Dedifferentiated amniotic fluid mesenchymal stem cell (primary cell): ENCODE data around the gene CEL.
"Not testable (repeated sequence)": the region's sequence is repeated elsewhere in the genome, so short reads cannot be mapped to it uniquely, and the experiment has no call there.

ENCODE experiments used
- DNase-seq: peaks from one replicate; pipeline ENCODE4 v3.0.0-alpha.2; 2016; ENCODE audit errors: extremely low spot score

Gene CEL

DNA sequence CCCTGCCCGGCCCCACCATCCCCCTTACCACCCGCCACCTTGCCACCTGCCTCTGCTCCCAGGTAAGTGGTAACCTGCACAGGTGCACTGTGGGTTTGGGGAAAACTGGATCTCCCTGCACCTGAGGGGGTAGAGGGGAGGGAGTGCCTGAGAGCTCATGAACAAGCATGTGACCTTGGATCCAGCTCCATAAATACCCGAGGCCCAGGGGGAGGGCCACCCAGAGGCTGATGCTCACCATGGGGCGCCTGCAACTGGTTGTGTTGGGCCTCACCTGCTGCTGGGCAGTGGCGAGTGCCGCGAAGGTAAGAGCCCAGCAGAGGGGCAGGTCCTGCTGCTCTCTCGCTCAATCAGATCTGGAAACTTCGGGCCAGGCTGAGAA, at the start of gene CEL:
Gene CEL, plus strand, starts transcription at position 218 of the 382 bp plus-strand sequence. Its CDS starts 22 bp downstream, at position 240.
- not testable (repeated sequence) for DNase-seq

DNA sequence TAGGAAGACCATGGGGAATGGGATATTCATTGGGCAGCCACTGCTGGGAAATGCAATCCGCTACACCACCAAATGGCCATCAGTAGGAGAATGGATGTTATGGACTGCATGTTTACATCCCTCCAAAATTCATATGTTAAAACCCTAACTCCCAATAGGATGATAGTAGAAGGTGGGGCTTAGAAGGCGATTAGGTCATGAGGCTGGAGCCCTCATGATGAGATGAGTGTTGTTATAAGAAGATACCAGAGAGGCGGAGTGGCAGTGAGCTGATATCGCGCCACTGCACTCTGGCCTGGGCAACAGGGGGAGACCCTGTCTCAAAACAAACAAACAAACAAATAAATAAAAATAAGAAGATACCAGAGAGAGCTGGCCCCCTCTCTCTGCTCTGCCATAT, 47.1 kb upstream of the CEL start:
- DNase-seq: no peak

DNA sequence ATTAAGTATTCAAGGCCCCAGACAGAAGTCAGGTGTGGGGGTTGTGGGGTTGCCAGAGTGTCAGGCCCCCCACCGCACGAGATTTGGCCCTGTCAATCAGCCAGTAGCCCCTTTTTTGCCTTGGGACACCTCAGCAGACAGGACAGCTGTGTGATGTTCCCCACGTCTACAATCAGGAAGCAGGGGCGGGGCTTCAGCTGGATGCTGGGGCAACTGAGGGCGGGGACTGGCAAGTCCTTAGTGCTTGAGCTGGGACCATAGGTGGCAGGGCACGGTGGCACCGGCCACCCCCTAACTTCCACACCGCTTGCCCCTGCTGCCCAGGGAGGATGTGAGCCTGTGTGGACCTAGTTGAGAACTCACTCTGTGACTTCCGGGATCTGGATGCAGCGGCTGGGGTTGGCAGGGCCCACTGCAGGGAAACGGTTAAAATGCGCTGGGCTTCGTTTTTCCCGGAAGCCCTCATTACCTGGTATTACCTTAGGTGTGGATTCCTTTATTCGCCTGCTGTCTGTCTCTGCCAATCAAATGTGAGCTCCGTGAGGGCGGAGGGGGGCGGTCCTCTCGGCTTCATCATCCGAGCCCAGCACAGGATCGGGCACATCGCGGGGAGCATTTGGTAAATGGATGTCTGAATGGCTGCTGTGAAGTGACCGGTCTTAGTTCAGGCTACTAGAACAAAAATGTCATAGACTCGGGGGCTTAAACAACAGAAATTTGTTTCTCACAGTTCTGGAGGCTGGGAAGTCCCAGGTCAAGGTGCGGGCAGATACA, 38.5 kb upstream of the CEL start:
- no peak for DNase-seq

DNA sequence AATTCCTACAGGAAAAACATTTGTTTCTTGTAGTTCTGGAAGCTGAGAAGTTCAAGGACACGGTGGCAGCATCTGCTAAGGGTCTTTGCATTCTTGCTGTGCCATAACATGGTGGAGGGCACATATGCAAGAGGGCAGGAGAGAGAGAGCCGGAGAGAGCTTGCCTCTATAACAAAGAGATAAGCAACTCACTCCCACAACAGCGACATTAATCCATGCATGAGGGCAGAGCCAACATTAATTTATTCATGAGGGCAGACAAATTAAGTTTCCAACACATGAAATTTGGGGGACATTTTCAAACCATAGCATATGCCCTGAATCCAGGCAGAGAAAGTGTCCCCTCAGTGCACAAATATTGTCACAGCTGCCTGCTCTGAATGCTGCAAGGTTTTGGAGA, 35.4 kb upstream of the CEL start:
- DNase-seq: no peak

DNA sequence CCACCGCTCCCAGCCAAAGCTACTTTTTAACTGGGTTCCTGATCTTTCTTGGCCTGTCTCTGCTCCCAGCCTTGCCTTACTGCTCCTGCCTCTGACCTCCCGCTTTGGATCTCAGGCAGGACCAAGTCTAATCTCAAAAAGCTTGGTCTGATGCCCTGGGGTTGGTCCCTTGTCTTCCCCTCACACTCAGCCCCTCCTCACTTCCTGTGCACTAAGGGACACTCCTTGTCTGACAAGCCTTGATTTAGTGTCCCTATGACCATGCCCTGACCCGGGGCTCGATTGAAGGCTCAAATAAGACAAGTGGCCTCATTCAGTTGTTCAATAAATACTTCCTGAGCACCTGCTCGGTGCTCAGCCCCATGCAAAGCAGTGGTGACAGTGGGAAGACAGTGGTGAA, 34.6 kb upstream of the CEL start:
- no peak for DNase-seq

DNA sequence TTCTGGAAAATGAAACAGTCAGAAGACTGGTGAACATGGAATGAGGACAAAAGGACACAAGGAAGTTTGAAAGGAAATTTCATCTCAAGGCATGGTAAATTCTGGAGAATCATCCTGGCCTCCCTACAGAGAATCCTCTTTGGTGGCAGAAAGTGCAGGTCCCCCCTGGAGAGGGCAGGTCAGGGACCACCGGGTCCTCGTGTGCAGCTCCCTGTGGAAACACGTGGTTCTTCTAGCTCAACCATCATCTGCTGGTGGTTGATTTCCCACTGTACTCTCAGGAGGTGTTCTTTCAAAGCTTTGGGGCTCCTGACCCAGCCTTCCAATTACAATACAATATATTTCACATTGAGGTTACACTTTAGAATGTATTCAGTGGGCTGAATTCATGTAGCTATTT, 33.6 kb upstream of the CEL start:
- DNase-seq: no peak

DNA sequence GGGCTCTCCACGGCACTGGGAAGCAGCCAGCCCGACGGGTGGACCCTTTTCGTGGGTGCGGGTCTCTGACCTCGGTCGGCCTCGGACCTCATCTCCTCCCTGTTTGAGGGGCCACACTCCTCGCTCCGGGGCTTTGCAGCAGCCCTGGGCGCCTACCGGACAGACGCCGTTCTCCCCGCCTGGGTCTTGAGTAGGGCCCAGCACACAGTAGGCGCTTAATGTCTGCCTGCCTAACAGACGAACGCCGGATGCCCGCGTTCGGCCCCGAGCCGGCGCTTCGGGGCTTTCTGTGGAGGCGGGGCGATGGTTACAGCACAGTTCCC, 31.8 kb upstream of the CEL start:
- DNase-seq: no peak

DNA sequence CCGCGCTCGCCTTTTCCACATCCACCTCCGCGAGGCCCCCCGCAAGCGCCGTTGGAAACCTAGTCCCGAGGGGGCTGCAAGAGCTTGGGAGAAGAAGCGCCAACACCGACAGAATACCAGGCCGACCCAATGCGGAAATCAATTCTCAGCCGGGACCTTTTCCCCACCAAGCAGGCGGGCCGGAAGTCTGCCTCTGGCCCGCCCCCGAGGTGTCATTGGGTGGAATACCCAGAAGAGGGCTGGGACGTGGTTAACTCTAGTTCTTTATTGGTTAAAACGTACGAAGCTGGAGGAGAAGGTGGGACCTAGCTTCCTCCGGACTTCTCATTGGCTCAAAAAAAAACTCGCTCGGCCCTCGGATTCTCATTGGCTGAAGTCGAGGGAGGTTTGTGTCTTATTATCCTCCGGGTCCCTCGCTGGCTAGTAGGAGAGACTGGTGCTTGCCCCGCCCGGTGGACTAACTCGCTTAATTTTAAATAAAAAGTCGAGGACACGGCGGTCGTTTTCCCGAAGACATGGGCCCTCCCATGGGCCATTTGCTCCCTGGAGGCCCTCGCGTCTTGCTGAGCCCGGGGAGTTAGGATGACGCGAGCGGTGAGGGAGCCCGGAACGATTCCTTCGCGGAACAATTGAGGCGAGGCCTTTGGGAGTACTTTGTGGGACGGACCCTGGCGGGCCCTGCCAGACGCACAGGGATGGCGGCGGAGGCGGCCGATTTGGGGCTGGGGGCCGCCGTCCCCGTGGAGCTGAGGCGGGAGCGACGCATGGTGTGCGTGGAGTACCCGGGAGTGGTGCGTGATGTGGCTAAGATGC, 31.3 kb upstream of the CEL start, which contains the start of gene GTF3C5:
Gene GTF3C5, plus strand, starts transcription at position 681 of the 813 bp plus-strand sequence. Its CDS starts 15 bp downstream, at position 696.
- DNase-seq: peak; percentile 100

DNA sequence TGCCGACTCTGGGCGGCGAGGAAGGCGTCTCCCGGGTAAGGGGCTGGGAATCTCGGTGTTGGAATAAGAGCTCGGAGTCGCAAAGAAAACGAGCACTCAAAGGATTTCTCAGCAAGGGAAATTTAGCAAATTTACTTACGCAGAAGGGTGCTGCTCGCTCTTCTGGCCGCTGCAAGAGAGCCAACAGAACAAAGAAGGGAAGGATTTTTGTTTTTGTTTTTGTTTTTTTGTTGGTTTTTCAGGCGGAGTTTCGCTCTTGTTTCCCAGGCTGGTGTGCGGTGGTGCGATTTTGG, 30.7 kb upstream of the CEL start:
- DNase-seq: no peak

DNA sequence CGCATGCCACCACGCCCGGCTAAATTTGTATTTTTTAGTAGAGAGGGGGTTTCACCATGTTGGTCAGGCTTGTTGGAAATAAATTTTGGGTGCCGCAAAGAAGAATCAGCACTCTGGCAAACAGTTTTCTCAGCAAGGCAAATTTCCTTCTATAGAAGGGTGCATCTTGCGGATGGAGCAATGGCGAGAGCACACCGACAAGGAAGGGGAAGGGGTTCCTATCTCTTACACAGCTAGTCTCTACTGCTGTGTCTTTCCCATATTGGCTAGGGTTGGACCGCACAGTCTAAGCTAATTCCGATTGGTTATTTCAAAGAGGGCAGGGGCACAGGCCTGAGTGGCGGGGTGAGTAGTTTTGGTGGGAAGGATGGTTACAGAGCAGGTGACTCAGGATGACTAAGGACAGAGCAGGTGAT, 30.3 kb upstream of the CEL start:
- no peak for DNase-seq

DNA sequence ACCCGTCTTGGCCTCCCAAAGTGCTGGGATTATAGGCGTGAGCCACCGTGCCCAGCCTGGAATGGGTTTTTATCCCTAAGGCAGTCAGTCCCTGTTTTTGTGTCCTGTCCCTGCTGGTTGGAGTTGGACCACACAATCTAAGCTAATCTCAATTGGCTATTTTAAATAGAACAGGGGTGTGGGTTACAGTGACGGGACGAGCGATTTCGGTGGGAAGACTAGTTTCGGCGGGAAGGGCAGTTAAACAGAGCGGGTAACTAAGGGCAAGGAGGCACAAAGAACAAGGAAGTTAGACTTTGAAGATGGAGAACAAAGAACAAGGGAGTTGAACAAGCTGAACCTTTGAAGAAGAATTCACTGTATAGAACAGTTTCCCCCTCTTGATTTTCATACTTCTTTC, 29.6 kb upstream of the CEL start:
- no peak for DNase-seq

DNA sequence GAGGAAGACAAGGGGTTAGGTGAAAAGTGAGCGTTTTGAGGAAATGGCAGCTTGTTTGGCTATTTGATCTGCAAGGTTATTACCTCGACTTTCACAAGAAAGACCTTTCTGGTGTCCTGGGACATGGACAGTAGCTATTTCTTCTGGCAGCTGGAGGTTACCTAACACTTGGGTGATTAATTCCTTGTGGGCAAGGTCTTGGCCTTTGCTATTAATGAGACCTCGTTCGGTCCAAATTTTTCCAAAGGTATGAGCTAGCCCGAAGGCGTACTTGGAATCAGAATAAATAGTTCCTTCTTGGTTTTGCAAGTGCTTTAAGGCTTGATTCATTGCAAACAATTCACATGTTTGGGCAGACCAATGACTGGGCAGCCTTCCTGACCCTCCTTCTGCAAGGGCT, 26.1 kb upstream of the CEL start:
- DNase-seq: no peak

DNA sequence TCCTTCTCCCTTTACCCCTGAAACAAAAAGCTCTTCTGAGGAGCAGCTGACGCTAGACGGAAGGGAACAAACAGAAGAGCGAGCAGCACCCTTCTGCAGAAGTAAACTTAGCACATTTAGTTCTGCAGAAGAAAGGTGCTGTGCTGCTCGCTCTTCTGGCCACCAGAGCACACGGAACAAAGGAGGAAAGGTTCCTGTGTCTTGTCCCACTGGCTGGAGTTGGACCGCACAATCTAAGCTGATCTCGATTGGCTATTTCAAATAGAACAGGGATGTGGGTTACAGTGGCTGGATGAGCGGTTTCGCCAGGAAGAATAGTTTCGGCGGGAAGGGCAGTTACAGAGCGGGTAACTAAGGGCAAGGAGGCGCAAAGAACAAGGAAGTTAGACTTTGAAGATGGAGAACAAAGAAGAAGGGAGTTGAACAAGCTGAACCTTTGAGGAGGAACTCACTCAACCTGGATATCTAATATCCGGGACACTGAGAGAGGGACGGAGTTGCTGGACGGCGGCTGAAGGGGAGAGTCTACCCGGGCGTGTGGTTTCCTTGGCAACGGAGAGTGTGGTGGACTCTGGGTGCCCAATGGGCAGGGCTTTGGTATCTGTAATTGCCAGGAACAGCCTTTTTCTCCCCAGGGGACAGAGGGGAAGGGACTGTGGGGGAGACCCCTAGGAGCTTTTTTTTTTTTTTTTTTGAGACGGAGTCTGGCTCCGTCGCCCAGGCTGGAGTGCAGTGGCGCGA, 23.8 kb upstream of the CEL start:
- DNase-seq: no peak

DNA sequence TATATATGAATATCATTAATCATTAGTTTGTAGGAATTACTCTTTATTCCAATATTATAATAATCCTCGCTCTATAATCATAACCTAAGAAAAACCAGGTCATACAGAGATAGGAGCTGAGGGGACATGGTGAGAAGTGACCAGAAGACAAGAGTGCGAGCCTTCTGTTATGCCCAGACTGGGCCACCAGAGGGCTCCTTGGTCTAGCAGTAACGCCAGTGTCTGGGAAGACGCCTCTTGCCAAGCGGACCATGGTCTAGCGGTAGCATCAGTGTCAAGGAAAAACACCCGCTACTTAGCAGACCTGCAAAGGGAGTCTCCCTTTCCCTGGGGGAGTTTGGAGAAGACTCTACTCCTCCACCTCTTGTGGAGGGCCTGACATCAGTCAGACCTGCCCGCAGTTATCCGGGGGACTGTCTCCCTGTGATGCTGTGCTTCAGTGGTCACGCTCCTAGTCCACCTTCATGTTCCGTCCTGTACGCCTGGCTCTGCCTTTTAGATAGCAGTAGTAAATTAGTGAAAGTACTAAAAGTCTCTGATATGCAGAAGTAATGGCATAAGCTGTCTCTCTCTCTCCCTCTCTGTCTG, 20.8 kb upstream of the CEL start:
- not testable (repeated sequence) for DNase-seq

DNA sequence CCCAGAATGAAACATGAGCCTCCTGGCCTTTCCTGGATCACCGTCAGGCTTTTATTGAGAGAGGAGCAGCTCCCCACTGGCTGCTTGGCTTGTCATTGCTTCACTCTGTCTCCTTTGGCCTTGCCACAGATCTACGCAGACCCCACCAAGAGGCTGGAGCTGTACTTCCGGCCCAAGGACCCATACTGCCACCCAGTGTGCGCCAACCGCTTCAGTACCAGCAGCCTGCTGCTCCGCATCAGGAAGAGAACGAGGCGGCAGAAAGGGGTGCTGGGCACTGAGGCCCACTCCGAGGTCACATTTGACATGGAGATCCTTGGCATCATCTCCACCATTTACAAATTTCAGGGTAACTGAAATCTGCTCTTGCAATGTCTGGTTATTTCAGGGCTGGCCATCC, 19.8 kb upstream of the CEL start:
- no peak for DNase-seq

DNA sequence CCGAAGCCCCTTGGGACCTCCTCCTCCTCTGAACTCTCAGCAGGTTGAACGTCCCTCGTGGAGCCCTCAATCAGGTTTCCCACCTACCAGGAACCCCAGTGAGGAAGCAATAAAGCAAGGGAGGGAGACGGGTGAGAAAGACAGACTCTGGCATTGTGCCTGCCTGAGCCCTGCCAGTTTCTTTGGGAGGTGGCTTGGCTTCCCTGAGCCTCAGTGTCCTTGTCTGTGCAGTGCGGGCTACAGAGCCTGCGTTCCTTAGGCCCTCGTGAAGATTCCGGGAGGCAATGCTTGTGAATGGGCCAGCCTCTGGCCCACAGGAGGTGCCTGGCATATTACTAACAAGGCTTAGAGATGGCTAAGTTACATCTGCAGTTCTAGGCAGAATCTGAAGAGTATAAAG, 19.1 kb upstream of the CEL start:
- DNase-seq: no peak

DNA sequence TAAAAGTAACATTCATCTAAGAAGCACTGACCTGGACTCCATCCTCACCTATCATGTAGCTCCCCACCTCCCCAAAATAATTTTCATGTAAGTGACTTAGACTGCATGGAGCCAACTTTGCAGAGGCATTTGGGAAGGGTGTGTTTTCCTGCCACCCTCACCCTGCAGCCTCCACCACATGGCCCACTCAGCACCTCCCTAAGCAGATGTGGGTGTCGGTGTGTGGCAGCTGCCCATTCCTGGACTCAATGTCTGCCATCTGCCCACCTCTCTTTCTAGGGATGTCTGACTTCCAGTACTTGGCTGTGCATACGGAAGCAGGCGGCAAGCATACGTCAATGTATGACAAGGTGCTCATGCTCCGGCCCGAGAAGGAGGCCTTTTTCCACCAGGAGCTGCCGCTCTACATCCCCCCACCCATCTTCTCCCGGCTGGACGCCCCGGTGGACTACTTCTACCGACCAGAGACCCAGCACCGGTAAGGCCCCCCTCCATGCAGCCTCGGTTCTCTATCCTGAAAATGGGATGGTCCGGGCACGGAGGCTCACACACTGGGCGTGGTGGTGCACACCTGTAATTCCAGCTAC, 18.2 kb upstream of the CEL start:
- DNase-seq: no peak

DNA sequence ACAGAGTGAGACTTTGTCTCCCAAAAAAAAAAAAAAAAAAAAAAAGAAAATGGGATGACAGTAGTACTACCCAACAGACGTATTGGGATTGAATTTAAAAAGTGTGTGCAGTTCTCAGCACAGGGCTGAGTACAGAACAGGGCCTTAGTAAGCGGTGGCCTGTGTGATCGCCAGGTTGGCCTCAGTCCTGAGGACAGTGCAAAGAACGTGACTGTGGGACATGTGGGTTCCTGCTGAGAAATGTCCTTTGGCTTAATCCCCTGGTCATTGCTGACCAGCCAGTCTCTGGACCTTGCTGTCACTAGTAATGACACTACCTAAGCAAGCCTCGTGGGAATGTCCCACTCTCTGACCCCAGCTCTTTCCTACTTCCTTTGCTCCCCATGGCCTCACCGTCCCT, 17.7 kb upstream of the CEL start:
- DNase-seq: no peak

DNA sequence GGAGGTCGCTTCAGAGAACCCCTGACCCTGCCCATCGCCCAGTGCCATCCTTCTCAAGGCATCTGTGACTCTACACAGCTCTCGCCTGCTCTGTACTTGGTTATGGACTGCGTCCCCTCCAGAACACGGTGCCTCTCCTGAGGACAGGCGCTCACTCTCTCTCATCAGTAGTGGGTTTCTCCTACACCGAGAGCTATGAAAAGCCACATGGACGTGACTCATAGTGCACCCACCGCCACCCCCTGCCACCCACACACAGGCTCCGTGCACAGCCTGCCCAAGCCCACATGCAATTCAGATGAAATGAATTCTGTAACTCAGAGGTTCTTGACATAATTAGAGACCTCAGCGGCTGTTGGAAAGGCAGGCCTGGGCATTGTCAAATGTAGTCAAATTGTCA, 17.1 kb upstream of the CEL start:
- no peak for DNase-seq

DNA sequence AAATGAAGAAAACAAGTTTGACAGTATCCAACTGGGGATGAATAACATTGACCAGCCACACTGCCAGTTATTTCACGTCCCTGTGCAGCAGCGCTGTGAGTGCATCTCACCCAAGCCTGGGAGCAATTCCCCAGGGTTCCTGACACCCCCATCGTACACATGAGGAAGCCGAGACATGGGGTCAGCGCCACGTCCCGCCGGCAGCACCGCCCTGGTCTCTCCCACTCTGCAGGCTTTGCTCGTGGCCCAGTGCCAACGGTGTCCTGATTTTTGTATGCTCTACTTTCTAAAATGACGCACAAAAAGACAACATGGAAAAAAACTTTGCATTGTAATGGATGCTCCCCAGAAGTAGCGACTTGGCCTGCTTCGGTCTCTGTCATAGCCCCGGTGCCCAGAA, 16.6 kb upstream of the CEL start:
- DNase-seq: no peak

DNA sequence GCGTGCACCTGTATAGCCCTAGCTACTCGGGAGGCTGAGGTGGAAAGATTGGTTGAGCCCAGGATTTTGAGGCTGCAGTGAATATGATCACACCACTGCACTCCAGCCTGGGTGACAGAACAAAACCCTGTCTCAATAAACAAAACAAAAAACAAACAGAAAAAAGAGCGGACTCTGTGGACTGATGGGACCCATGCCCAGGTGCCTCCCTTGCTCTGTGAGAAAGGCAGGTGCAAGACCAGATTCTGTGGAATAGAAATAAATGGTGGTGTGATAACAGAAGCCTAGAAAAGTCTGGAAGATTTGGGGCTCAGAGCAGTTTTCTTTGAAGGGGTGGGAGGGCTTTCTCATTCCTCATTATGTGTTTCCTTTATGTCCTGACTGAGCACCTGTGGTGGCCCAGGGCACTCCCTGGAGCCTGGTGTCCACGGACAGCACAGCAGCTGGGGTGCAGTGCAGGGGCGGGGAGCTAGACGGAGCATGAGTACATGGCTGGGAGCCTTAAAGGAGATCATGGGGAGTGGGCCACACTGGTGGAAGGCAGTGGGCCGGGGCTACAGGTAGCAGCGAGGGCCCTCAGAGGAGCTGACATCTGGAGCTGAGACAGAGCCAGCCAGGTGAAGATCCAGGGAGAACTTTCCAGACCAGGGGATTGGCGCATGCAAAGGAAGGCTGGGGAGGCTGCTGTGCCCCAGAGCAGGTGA, 15.4 kb upstream of the CEL start:
- no peak for DNase-seq

DNA sequence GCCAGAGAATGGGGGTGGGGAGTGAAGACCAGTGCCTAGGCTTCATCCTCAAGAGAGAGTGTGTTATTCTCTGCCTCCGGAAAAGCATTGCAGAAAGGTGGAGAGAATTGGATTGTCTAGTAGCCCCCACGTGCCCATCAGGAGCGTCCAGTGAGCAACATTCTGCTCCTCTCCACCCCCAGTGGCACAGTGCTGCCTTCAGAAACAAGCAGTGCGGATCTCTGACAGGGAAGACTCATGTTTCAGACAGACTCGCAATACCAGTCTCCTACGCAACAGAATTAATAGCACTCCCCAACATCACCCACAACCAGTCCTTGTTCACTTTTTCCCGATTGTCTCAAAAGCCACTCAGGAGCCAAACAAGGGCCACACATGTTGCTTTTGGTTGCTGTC, 14.9 kb upstream of the CEL start:
- DNase-seq: no peak
